Measurements from ENCODE around the gene NDUFS8.
"Not testable (repeated sequence)": the region's sequence is repeated elsewhere in the genome, so short reads cannot be mapped to it uniquely, and the experiment has no call there.

The NDUFS8 gene

GRCh38 chr11:68030318-68031143, at the start of gene NDUFS8:
Gene NDUFS8 (plus strand): TSS chr11:68030681. CDS start chr11:68032152, 1,471 bp downstream.
- peak; percentile 100 for DNase-seq

- DNase-seq: not testable (repeated sequence)
Measured at GRCh38 chr11:67981226-67981625, 49.3 kb upstream of the NDUFS8 start.

GRCh38 chr11:67982255-67982857, 48.1 kb upstream of the NDUFS8 start:
- DNase-seq: not testable (repeated sequence)

- no peak for DNase-seq
Measured at GRCh38 chr11:67983951-67984350, 46.5 kb upstream of the NDUFS8 start.

GRCh38 chr11:67985302-67985701, 45.2 kb upstream of the NDUFS8 start:
- not testable (repeated sequence) for DNase-seq

- DNase-seq: not testable (repeated sequence)
Measured at GRCh38 chr11:67990546-67991346, 39.7 kb upstream of the NDUFS8 start.

- DNase-seq: not testable (repeated sequence)
Measured at GRCh38 chr11:67991347-67992121, 38.9 kb upstream of the NDUFS8 start.

- not testable (repeated sequence) for DNase-seq
Measured at GRCh38 chr11:67993821-67994220, 36.7 kb upstream of the NDUFS8 start.

- not testable (repeated sequence) for DNase-seq
Measured at GRCh38 chr11:67994387-67994786, 36.1 kb upstream of the NDUFS8 start.

GRCh38 chr11:67995129-67995528, 35.4 kb upstream of the NDUFS8 start:
- not testable (repeated sequence) for DNase-seq

GRCh38 chr11:67995579-67995978, 34.9 kb upstream of the NDUFS8 start:
- not testable (repeated sequence) for DNase-seq

GRCh38 chr11:67996051-67996450, 34.4 kb upstream of the NDUFS8 start:
- no peak for DNase-seq

GRCh38 chr11:67996622-67997474, 33.6 kb upstream of the NDUFS8 start:
- peak; percentile 82 for DNase-seq

- DNase-seq: no peak
Measured at GRCh38 chr11:67997475-67997921, 33.0 kb upstream of the NDUFS8 start.

GRCh38 chr11:67998150-67999045, 32.1 kb upstream of the NDUFS8 start:
- DNase-seq: no peak

- DNase-seq: no peak
Measured at GRCh38 chr11:67999201-67999629, 31.3 kb upstream of the NDUFS8 start.

- DNase-seq: no peak
Measured at GRCh38 chr11:67999704-68000103, 30.8 kb upstream of the NDUFS8 start.

- DNase-seq: no peak
Measured at GRCh38 chr11:68002575-68002937, 27.9 kb upstream of the NDUFS8 start.

- no peak for DNase-seq
Measured at GRCh38 chr11:68002938-68003845, 27.3 kb upstream of the NDUFS8 start.

All from hematopoietic multipotent progenitor cell treated with erythropoietin and hydrocortisone succinate and interleukin-3 and kit ligand, for 8 days (in vitro differentiated cells).